Glomerular visceral epithelial cell (primary cell): Measurements from ENCODE around the gene SHOC1.
A peak's percentile ranks its signal among the peaks of the same experiment; 100 is the strongest.
"Not testable (repeated sequence)": the region's sequence is repeated elsewhere in the genome, so short reads cannot be mapped to it uniquely, and the experiment has no call there.

Experiments used
- DNase-seq: peaks from one replicate; pipeline ENCODE4 v3.0.0-alpha.2; 2016; ENCODE audit errors: extremely low spot score

SHOC1 gene

DNA sequence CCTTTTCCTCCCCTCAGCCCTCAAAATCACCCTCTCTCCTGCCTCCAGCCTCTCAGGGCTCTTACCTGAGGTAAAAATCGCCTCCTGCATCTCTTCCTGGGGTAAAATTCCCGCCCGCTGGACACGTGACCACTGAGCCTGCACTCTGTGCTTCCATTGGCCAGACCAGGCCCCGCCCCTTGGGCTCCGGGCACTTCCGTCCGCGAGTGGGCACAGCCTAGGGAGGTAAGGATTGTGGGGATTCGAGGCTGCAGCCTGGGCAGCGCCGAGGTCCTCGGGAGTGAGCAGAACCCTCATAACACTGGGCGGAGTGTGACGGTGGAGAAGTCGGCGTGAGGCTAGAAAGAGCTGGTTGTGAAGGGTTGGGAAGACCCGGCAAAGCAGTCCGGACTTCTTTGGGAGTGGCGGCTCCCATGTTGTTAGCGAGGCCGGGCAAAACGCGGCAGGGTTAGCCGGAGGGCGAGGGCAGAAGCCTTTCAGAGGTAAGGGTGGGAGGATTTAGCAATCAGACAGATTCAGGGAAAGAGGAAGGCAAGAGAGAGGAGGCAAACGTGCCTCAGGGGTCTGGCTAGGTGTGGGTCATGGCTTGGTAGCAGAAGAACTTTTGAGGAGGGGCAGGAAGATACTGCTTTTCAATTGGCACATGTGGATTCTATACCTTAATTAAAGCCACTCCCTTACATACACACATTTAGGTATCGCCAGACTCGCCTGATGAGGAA lies at the start of gene SHOC1:
Gene SHOC1 (minus strand): TSS at position 103 of the 722 bp plus-strand sequence. CDS start 3,519 bp downstream, outside the sequence.
- no peak for DNase-seq

DNA sequence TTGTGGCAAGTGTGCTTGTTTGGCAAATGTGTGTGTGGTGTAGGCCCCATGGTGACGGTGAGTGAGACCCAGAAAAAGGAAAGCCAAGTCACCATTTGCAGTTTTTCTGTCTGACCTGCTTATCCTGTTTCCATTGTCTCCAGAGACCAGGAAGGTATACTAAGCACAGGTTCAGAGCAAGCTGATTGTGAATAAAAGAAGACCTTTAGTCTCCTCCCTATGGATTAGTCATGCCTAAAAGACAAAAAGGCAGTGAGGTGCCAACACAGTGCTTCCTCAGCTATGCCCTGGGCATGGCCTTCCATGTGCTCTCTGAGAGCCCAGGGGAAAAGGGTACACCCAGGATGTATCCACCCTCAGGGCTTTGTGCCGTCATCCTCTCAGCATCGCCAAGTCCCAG lies 49.2 kb upstream of the SHOC1 start:
- DNase-seq = no peak

DNA sequence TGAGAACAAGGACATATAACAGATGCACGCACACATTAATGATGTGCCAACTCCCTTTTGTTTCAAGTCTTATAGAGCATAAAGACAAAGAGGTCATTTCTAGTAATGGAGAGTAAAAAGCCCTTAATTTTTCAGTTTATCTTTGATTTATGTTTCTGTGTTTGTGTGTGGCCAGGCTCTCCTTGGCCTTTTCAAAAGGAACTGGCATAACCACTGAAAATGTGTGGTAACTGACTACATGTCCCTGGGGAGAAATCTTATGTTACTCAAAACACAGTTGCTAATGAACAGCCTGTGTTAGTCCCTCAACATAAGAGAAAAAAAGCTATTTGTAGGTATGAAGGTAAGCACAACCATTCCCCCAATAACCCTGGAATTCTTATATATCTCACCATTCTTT lies 47.6 kb upstream of the SHOC1 start:
- DNase-seq = no peak

DNA sequence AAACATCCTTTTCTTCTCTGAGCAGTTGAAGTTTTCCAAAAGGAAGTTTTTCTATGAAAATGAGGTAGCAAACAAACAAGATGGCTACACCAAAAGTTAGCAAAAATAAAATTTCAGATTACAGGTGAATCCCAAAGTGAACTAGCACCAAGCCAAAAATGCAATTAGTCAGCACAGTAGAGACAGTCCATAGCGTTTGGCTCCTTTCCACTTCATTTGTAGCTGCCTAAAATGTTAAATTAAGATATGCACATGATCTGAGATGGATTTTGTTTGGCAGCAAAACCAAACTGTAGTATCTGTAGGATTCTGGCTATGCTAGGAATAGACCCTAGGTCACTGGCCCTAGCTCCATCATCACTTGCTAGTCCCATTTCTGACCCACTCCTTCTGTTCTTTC lies 45.7 kb upstream of the SHOC1 start:
- DNase-seq = no peak

DNA sequence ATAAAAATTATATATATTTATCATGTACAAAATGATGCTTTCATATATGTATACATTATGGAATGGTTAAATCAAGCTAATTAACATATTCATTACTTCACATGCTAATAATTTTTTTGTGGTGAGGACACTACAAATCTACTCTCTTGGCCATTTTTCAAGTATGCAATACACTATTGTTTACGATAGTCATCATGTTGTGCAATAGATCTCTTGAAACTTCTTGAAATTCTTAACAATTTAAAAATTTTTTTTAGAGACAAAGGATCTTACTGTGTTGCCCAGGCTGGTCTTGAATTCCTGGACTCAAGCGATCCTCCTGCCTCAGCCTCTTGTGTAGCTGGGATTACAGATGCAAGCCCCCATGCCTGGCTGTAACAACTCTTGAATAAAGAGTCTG lies 45.2 kb upstream of the SHOC1 start:
- DNase-seq = no peak

DNA sequence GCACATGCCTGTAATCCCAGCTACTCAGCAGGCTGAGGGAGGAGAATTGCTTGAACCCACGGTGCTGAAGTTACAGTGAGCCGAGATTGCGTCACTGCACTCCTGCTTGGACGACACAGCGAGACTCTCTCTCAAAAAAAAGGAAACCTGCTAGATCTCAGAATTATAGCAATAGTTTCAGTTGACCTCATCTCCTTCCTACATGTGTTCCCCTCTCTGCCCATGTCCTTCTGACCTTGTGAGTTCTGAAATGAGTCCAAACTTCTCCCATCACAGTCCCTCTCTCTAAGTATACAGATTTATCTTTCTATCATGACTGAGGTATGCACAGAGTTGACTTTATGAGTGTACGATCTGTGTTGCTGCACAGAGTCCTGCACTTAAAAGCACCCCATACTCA lies 44.6 kb upstream of the SHOC1 start:
- DNase-seq = no peak

DNA sequence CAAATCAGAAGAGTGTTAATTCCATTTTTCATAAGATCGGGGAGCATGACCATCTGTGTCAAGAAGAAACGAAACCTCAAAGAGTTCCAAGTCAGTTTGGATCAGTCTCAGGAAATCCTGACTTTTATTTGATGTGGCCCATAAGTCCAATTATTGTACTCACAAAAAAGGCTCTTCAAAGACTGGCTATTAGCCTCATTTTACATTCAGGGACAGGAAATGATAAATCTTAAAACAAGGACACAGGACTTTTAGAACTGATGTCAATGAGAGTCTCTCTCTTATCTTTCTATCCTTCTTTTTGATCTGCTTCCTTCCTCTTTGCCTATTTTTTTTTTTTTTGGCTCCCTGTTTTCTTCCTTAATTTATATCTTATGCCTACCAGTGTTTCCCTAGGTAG lies 43.7 kb upstream of the SHOC1 start:
- DNase-seq = no peak

DNA sequence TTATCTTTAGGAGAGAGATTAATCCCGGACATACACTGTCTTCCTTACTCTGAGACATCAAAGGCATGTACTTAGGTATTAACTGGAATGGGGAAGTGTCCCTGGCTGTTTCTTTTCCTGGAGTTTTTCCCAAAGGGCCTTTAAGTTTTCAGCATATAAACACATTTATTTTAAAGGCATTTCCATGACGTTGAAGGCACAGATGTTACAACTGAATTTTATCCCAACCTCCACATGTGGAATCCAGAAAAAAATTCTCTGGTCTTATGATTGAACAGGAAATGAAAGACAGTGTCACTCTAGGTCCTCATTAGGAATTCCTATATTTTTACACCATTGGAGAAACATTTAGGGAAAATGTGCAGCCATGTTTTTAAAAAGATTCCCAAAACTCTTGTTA lies 41.6 kb upstream of the SHOC1 start:
- DNase-seq = no peak

DNA sequence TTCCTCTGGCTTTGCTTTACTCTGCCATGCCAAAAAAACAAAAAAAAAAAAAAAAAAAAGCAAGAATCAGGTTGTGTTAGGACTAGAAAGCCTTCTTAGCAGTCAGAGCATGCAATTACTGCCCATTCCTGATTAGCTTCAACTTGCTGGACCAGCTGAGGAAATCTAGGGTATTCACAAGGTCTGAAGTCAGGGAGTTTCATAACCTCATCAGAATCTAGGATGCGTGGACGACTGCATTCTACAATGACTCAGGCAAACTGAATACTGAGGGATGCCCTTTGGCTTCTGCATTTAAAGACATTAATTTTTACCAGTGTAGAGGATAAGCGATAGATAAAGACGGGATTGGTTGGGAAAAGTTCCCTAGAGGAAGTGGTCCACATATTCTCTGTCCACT lies 39.2 kb upstream of the SHOC1 start:
- peak; percentile 4 for DNase-seq

DNA sequence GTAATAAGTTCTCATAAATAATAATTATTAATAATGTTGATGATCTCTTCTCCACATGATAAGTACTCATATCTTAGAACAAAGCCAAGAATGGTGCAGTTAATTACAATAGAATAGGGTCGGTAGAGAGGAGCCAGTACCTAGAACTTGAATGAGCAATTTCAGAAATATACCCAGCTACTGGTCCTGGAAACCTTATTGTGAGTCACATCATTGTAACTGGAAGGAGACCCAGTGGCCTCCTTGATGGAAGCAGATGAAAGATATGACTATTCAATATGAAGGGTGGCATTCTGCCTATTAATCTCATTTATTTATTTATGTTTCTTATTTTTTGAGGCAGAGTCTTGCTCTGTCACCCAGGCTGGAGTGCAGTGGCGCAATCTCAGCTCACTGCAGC lies 37.7 kb upstream of the SHOC1 start:
- no peak for DNase-seq

DNA sequence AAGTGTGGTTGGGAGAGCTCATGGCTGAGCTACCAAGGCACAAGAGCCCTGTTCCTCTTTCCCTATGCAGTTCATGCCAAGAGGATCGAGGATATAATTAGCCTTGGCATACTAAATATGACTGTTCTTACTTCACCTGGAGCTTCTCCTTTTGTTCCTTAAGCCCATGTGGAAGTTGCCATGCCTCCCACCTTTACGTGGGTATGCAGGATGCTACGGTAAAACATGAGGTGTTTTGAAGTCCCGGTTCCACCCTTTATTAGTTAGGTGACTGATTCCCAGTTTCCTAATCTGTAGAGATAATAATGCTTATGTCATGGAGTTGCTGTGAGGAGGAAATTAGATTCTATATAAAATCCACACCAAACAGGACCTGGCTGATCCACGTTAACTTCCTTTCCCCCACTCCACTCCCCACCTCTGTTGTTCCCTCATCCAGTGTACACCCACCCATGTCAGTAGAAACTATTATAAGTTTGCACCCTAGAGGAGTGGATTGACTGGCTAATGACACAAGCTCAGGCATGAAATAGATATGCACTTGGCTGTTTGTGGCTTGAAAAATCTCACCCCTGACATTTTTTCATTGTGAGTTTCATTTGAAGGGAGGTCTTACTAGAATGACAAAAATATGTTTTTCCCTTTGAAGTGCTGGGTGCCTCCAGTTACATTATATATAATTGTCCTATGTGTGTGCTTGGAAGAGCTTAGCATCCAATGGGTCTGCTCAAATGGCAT lies 36.8 kb upstream of the SHOC1 start:
- no peak for DNase-seq

DNA sequence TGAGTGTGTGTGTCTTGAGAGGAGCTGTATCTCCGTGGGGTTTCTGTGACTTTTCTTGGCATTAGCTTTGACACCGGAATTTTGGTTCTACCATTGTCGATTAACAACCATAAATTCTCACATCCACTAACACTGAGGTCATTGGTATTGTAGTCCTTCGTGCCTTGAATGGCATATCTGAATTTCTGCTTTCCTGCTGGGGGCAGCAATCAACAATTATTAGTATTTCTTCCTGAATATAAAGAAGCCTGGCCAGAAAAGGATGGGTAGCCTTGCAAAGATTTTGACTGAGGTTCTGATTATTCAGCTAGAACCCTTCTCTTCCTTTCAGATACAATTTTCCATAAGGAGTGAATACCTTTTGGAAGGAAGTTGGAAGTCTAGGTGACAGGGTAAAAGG lies 33.5 kb upstream of the SHOC1 start:
- no peak for DNase-seq

DNA sequence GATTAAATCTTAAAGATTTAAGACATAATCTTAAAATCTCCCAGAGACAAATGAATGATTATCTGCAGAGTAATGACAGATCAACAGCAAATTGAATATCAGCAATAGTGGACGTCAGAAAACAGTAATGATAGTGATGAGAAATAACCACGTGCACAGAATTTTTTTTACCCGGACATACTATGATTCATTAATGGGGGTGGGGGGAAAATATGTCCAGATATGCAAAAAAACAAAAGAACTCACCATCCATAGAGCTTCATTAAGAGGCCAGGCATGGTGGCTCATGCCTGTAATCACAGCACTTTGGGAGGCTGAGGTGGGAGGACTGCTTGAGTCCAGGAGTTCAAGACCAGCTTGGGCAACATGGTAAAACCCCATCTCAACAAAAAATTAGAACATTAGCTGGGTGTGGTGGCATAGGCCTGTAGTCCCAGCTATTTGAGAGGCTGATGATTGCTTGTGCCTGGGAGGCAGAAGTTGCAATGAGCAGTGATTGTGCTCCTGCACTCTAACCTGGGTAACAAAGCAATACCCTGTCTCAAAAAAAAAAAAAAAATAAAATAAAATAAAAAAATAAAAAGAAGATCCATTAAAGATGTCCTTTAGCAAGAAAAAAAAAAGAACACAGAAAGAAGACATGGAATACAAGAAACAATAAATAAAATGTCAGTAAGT lies 30.9 kb upstream of the SHOC1 start:
- no peak for DNase-seq

DNA sequence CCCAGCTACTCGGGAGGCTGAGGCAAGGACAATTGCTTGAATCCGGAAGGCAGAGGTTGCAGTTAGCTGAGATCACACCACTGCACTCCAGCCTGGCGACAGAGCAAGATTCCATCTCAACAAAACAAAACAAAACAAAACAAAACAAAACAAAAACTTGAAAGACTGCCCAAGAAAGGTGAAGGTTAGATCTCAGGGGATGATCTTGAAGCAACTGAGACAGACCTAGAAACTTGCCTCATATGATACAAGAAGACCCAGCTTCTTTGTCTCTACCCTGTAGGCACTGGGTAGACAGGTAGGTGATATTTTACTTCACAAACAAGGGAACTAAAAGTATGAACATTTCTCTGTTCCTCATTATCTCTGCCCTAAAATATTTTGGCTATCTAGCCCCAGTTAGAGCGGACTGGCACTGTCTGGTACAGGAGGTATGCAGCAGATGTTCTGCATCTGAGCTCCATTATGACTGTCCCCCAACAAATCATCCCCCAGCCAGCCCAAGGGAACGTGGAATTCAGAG lies 26.3 kb upstream of the SHOC1 start:
- DNase-seq = no peak

DNA sequence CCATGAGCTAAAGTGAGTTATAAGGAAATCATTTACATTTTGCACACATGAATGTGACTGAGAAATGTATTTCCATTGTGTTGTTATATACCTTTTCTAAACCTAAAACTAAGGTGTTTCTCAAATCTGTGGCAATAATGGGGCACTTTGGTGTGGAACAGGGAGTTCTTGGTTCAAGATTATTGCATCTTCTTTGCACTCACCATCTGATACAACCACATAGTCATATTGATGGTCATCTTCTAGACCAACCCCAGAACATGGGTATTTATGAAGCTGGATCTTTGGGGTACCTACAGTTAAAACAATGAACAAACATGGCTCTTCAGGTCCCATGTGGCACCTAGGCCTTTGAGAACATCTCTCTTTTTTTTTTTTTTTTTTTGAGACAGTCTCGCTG lies 24.6 kb upstream of the SHOC1 start:
- DNase-seq = no peak

DNA sequence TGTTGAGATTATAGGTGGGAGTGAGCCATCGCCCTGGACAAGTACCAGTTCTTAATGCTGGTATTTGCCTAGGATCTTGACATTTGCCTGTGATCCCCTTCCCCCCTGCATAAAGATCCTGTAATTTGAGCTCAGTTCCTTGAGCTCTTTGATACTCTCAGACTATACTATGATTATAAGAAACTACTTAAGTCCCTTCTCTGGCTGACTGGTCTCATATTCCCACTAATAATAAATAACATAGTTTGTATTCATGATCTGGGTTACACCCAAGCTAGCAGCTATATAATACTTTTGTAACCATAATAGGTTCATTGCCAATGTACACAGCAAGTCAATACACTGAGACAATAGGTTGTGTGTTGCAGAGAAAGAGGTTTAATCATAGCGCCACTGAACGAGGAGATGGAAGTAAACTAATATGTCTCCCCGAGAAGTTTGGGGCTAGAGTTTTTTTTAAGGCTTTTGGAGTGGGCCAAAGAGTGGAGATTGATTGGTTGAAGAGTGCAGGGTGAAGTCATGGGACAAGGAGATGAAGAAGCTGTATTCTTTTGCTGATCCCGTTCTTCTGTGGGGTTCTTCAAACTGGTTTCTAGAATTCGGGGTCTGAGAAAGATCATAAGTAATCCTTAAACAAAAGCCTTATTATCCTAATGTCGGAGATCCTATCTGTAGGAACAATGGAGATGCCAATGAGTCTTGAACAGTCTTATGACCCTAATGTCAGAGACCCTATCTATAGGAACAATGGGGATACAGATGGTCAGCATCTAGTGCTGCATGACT lies 20.7 kb upstream of the SHOC1 start:
- no peak for DNase-seq

DNA sequence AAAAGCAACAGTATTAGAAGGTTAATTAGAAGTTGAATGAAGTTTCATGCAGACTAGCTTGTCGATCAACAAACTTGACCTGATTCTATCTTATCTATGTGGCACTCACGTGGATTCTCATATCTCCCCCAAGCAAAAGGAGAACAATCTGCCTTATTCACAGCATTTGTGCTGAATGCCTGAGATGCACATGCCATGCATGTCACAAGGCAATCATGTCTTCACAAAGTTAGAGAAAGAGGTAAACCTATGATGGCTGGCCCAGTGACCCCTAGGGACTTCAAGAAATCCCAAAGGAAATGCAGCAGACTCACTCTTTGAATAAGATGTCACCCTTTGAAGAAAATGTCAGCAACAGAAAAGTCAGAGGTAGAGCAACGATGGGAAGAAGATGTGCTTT lies 17.6 kb upstream of the SHOC1 start:
- no peak for DNase-seq

DNA sequence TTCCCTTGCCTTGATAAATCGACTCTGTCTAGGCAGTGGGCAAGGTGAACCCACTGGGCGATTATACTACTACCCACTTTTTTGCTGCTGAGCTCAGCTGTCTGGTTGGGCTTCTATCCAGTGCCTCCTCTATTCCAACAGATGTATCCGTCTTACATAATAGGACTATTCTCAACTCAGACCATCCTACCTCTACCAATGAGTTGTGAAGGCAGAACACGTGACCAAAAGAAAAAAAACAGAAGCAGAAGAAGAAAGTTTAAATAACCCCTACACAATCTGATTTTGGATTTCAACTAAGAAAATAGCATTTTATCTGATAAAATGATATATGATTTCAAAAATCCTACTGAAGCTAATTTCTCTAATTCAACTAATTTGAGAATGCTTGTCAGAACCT lies 16.2 kb upstream of the SHOC1 start:
- DNase-seq = no peak

DNA sequence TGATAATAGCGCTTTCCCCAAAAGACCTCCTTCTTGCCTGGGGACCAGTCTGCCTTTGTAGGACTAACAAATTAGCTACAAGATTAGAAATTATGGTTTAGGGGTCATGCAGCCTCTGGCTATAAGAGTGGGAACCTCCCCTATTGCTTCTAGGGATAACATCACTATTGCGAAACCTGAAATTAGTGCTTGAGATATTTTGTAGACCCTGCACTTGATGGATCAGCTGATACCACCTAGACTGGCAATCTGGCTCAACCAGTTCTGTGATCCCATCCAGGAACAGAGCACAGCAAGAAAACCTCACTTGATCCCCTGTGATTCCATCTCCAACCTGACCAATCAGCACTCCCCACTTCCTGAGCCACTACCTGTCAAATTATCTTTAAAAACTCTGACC lies 15.7 kb upstream of the SHOC1 start:
- not testable (repeated sequence) for DNase-seq

DNA sequence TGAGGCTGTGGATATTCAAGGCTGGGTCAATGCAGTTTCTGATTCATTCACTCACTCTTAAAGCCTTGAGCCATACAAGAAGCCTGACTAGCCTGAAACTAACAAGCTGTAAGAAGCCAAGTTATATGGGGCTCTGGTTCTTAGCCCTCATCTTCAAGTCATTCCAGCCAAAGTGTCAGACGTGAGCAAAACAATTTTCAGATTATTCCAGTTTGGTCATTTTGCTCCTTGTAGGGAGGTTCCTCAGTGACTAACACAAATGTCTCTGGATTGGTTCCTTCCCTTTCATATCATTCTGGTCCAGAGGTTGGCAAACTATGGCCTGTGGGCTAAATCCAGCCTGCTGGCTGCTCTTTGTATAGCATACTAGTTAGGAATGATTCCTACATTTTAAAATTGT lies 12.5 kb upstream of the SHOC1 start:
- DNase-seq = no peak

DNA sequence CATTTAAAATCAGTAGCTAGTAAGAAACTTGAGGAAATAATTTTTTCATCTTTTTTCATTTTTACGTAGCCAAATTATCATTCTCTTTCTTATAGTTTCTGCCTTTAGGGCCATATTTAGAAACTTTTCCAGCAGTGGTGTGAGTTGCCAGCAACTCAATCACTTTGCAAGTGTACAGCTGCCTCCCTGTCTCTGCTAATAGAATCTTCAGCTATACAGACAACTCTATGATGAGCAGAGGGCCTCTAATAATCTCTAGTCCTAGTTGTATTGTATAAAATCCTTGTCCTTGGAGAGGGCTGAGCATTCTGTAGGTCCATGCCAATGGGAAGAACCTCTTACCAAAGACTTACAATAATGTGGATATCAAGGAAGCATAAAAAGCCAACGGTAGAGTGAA lies 11.5 kb upstream of the SHOC1 start:
- DNase-seq = no peak

DNA sequence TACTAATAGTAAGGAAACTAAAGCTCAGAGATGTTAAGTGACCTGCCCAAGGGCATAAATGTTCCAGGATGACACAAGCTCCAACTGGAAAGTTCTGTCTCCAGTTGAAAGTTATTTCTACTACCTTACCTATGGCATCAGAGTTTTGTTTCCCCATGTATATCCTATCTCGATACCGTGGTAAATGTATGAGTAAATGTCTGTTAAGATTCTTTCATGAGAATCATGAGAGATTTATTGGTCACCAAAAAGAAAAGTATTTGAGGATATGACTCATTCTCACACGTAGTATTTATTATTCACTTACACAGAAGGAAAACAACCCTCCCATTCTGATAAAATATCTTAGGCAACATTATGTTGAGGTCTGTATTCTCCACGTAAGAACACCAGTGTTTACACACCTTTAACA lies 11.1 kb upstream of the SHOC1 start:
- DNase-seq = no peak
